ENCODE results near the gene LCE3A. TPM values are rescaled to one million over a fixed set of nuclear protein-coding genes. Genes with fewer than 3 reads are reported as not detected.
A peak's percentile ranks its signal among the peaks of the same experiment; 100 is the strongest.

Gene LCE3A
- total and polyA plus RNA-seq, 2 of the 8 experiments (the other 6 are each of a cell fraction or from before 2014, with no cell fraction given), result not detected

DNA sequence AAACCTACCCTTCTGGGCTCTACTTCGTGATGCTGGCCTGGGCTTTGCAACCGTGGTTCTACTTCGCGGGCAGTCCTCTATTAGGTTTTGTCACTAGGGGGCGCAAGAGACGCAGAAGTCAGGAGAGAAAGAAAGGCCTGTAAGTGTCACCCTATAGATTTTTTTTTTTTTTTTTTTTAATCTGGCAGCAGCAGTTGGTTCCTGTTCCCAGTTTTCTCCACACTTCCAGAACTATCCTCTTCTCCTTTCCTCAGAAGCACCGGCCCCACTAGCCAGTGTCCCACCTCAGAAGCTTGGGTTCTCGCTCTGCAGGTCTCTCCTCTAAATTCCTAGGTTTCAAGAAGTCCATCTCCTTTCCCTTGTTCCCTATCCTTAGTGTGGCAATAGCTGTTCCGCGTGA is 31.2 kb upstream of the LCE3A start (continued):
- TF ChIP-seq CHD2 (IDR thresholded peaks at IDR 0.05; ENCODE audit: low read length) (no peak), RAD21 (IDR thresholded peaks at IDR 0.05 in 1 of 2, conservative IDR thresholded peaks at IDR 0.05 in 1 of 2; ENCODE audit: low read depth in 2 of 2, low read length in 2 of 2) (peak; percentile 69 to 70), SP4 (IDR thresholded peaks at IDR 0.05; ENCODE audit: low read length) (no peak)
- TF ChIP-seq, protein P1, sequence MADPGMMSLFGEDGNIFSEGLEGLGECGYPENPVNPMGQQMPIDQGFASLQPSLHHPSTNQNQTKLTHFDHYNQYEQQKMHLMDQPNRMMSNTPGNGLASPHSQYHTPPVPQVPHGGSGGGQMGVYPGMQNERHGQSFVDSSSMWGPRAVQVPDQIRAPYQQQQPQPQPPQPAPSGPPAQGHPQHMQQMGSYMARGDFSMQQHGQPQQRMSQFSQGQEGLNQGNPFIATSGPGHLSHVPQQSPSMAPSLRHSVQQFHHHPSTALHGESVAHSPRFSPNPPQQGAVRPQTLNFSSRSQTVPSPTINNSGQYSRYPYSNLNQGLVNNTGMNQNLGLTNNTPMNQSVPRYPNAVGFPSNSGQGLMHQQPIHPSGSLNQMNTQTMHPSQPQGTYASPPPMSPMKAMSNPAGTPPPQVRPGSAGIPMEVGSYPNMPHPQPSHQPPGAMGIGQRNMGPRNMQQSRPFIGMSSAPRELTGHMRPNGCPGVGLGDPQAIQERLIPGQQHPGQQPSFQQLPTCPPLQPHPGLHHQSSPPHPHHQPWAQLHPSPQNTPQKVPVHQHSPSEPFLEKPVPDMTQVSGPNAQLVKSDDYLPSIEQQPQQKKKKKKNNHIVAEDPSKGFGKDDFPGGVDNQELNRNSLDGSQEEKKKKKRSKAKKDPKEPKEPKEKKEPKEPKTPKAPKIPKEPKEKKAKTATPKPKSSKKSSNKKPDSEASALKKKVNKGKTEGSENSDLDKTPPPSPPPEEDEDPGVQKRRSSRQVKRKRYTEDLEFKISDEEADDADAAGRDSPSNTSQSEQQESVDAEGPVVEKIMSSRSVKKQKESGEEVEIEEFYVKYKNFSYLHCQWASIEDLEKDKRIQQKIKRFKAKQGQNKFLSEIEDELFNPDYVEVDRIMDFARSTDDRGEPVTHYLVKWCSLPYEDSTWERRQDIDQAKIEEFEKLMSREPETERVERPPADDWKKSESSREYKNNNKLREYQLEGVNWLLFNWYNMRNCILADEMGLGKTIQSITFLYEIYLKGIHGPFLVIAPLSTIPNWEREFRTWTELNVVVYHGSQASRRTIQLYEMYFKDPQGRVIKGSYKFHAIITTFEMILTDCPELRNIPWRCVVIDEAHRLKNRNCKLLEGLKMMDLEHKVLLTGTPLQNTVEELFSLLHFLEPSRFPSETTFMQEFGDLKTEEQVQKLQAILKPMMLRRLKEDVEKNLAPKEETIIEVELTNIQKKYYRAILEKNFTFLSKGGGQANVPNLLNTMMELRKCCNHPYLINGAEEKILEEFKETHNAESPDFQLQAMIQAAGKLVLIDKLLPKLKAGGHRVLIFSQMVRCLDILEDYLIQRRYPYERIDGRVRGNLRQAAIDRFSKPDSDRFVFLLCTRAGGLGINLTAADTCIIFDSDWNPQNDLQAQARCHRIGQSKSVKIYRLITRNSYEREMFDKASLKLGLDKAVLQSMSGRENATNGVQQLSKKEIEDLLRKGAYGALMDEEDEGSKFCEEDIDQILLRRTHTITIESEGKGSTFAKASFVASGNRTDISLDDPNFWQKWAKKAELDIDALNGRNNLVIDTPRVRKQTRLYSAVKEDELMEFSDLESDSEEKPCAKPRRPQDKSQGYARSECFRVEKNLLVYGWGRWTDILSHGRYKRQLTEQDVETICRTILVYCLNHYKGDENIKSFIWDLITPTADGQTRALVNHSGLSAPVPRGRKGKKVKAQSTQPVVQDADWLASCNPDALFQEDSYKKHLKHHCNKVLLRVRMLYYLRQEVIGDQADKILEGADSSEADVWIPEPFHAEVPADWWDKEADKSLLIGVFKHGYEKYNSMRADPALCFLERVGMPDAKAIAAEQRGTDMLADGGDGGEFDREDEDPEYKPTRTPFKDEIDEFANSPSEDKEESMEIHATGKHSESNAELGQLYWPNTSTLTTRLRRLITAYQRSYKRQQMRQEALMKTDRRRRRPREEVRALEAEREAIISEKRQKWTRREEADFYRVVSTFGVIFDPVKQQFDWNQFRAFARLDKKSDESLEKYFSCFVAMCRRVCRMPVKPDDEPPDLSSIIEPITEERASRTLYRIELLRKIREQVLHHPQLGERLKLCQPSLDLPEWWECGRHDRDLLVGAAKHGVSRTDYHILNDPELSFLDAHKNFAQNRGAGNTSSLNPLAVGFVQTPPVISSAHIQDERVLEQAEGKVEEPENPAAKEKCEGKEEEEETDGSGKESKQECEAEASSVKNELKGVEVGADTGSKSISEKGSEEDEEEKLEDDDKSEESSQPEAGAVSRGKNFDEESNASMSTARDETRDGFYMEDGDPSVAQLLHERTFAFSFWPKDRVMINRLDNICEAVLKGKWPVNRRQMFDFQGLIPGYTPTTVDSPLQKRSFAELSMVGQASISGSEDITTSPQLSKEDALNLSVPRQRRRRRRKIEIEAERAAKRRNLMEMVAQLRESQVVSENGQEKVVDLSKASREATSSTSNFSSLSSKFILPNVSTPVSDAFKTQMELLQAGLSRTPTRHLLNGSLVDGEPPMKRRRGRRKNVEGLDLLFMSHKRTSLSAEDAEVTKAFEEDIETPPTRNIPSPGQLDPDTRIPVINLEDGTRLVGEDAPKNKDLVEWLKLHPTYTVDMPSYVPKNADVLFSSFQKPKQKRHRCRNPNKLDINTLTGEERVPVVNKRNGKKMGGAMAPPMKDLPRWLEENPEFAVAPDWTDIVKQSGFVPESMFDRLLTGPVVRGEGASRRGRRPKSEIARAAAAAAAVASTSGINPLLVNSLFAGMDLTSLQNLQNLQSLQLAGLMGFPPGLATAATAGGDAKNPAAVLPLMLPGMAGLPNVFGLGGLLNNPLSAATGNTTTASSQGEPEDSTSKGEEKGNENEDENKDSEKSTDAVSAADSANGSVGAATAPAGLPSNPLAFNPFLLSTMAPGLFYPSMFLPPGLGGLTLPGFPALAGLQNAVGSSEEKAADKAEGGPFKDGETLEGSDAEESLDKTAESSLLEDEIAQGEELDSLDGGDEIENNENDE (IDR thresholded peaks at IDR 0.05; ENCODE audit: insufficient replicate concordance, low read length), result no peak

All from H1 (cell line).